Trophoblast cell (in vitro differentiated cells and primary cell): Measurements from ENCODE around the gene MAP3K2.
"Not testable (repeated sequence)": the region's sequence is repeated elsewhere in the genome, so short reads cannot be mapped to it uniquely, and the experiment has no call there.

Source experiments
- DNase-seq, 2 donors: peaks; one replicate each; pipeline ENCODE4 v3.0.0-alpha.2; 2016
- H2AFZ ChIP-seq: 2 replicates; pipeline ENCODE4 v1.6.1; 2013; ENCODE audit warnings: low read length, moderate library complexity, mild to moderate bottlenecking; ENCODE audit not compliant: insufficient read depth, poor library complexity
- H2AK5ac ChIP-seq: 2 replicates; pipeline ENCODE4 v1.6.1; 2013; ENCODE audit warnings: mild to moderate bottlenecking, low read length
- H2BK120ac ChIP-seq: 2 replicates; pipeline ENCODE4 v1.6.1; 2013; ENCODE audit warnings: low read length, mild to moderate bottlenecking, moderate library complexity; ENCODE audit not compliant: insufficient read depth, poor library complexity
- H2BK12ac ChIP-seq: 2 replicates; pipeline ENCODE4 v1.6.1; 2013; ENCODE audit warnings: mild to moderate bottlenecking, low read length, moderate library complexity
- H2BK5ac ChIP-seq: 2 replicates; pipeline ENCODE4 v1.6.1; 2013; ENCODE audit warnings: low read length, low read depth, moderate library complexity, mild to moderate bottlenecking; ENCODE audit not compliant: poor library complexity
- H3K14ac ChIP-seq: 2 replicates; pipeline ENCODE4 v1.6.1; 2013; ENCODE audit warnings: mild to moderate bottlenecking, low read length
- H3K18ac ChIP-seq: 2 replicates; pipeline ENCODE4 v1.6.1; 2013; ENCODE audit warnings: mild to moderate bottlenecking, low read length
- H3K23ac ChIP-seq: 2 replicates; pipeline ENCODE4 v1.6.1; 2013; ENCODE audit warnings: low read length
- H3K27ac ChIP-seq: 2 replicates; pipeline ENCODE4 v1.5.1; 2013; ENCODE audit warnings: low read depth, mild to moderate bottlenecking, inconsistent platforms, low read length, moderate library complexity
- H3K27me3 ChIP-seq: 2 replicates; pipeline ENCODE4 v1.6.1; 2013; ENCODE audit warnings: inconsistent platforms, mild to moderate bottlenecking, low read length, moderate library complexity; ENCODE audit not compliant: insufficient read depth
- H3K36me3 ChIP-seq, 2 experiments: 1 replicate in 1 of 2; 2 replicates in 1 of 2; pipeline ENCODE4 v1.6.1; 2013; ENCODE audit warnings: low read length in 2 of 2, mild to moderate bottlenecking in 2 of 2, moderate library complexity in 1 of 2; ENCODE audit not compliant: insufficient read depth in 2 of 2, control insufficient read depth in 1 of 2
- H3K4ac ChIP-seq: 2 replicates; pipeline ENCODE4 v1.6.1; 2013; ENCODE audit warnings: low read depth, mild to moderate bottlenecking, low read length, moderate library complexity
- H3K4me1 ChIP-seq, 2 experiments: 1 replicate in 1 of 2; 2 replicates in 1 of 2; pipeline ENCODE4 v1.6.1; 2013; ENCODE audit warnings: low read length in 2 of 2, mild to moderate bottlenecking in 2 of 2, moderate library complexity in 1 of 2; ENCODE audit not compliant: insufficient read depth in 2 of 2, control insufficient read depth in 1 of 2
- H3K4me2 ChIP-seq: 2 replicates; pipeline ENCODE4 v1.6.1; 2013; ENCODE audit warnings: inconsistent platforms, mild to moderate bottlenecking, low read length, moderate library complexity
- H3K4me3 ChIP-seq: 2 replicates; pipeline ENCODE4 v1.5.1; 2013; ENCODE audit warnings: mild to moderate bottlenecking, low read depth, low read length, inconsistent platforms
- H3K79me1 ChIP-seq: one replicate; pipeline ENCODE4 v1.6.1; 2013; ENCODE audit warnings: low read length
- H3K79me2 ChIP-seq: 2 replicates; pipeline ENCODE4 v1.6.1; 2013; ENCODE audit warnings: low read length, mild to moderate bottlenecking; ENCODE audit not compliant: control insufficient read depth, insufficient read depth, poor library complexity
- H3K9ac ChIP-seq: 2 replicates; pipeline ENCODE4 v1.6.1; 2013; ENCODE audit warnings: mild to moderate bottlenecking, low read length
- H3K9me3 ChIP-seq: 2 replicates; pipeline ENCODE4 v1.6.1; 2013; ENCODE audit warnings: low read depth, mild to moderate bottlenecking, control low read depth, inconsistent platforms, low read length; ENCODE audit not compliant: insufficient read depth
- H4K12ac ChIP-seq: 2 replicates; pipeline ENCODE4 v1.6.1; 2013; ENCODE audit warnings: low read depth, mild to moderate bottlenecking, low read length, moderate library complexity
- H4K8ac ChIP-seq: 2 replicates; pipeline ENCODE4 v1.6.1; 2013; ENCODE audit warnings: low read depth, mild to moderate bottlenecking, low read length, moderate library complexity
- H4K91ac ChIP-seq: one replicate; pipeline ENCODE4 v1.6.1; 2013; ENCODE audit warnings: low read depth, mild to moderate bottlenecking, low read length, moderate library complexity
- WGBS: extraction: QIAGEN DNeasy Blood & Tissue Kit; methylation state at CpG from one replicate; pipeline ENCODE4 v1.1.7; 2013; ENCODE audit warnings: missing lambda C conversion rate; ENCODE audit not compliant: insufficient read length, insufficient coverage; ENCODE audit errors: extremely low coverage; 5-methylcytosine and 5-hydroxymethylcytosine counted together

The MAP3K2 gene

DNA sequence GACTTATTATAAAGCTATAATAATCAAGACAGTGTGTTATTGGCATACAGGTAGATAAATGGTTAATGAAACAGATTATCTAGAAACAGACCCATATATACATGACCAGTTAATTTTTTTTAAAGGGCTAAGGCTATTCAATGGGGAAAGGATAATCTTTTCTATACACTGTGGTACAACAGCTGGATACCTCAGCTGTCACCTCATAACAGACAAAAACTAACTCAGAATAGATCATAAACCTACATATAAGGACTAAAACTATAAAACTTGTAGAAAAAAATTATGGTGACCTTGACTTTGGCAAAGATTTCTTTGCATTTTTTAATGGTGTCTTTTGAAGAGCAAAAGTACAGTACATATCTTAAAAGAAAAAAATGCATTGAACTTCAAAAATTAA is 30.2 kb downstream of the MAP3K2 start:
- no peak overlapping the region for H2BK12ac ChIP-seq
- no peak for DNase-seq
- no peaks in the 10 kb centered on the region for H3K79me2 ChIP-seq
- H3K79me1 ChIP-seq: no peaks in the 10 kb centered on the region
- H3K4me3 ChIP-seq: no peak overlapping the region
- no peaks in the 10 kb centered on the region for H3K4me1 ChIP-seq
- H3K4ac ChIP-seq: no peak overlapping the region
- no peak overlapping the region for H2AFZ ChIP-seq
- H3K23ac ChIP-seq: no peak overlapping the region
- H3K4me2 ChIP-seq: no peak overlapping the region
- H4K12ac ChIP-seq: no peak overlapping the region
- no peaks in the 10 kb centered on the region for H3K36me3 ChIP-seq
- no peak overlapping the region for H3K9ac ChIP-seq
- no peak overlapping the region for H4K8ac ChIP-seq
- no peak overlapping the region for H2AK5ac ChIP-seq
- H4K91ac ChIP-seq: no peak overlapping the region
- H3K27me3 ChIP-seq: no peaks in the 10 kb centered on the region
- no peak overlapping the region for H3K14ac ChIP-seq
- H3K18ac ChIP-seq: no peak overlapping the region
- no peak overlapping the region for H3K27ac ChIP-seq
- no peaks in the 10 kb centered on the region for H3K9me3 ChIP-seq
- no peak overlapping the region for H2BK5ac ChIP-seq
- H2BK120ac ChIP-seq: no peak overlapping the region

DNA sequence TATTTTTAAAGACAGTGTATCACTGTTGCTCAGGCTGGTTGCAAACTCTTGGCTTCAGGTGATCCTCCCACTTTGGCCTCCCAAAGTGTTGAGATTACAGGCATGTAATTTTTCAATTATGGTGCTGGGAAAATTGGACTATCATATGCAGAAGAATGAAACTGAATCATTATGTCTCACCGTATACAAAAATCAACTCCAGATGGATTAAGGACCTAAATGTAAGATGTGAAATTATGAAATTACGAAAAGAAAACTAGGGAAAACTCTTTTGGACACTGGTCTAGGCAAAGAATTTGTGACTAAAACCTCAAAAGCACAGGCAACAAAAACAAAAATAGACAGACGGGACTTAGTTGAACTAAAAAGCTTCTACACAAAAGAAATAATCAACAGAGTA is 31.2 kb downstream of the MAP3K2 start:
- no peaks in the 10 kb centered on the region for H3K9me3 ChIP-seq
- H3K79me2 ChIP-seq: peaks cover 2% of the 10 kb centered on the region
- no peak overlapping the region for H2AFZ ChIP-seq
- H2BK12ac ChIP-seq: no peak overlapping the region
- H4K8ac ChIP-seq: no peak overlapping the region
- no peak overlapping the region for H2BK120ac ChIP-seq
- WGBS: no CpG with 5 or more reads among the region's 3 CpGs
- no peak overlapping the region for H2BK5ac ChIP-seq
- H3K4ac ChIP-seq: no peak overlapping the region
- H3K79me1 ChIP-seq: no peaks in the 10 kb centered on the region
- no peak for DNase-seq
- no peak overlapping the region for H3K4me2 ChIP-seq
- H3K14ac ChIP-seq: no peak overlapping the region
- no peaks in the 10 kb centered on the region for H3K4me1 ChIP-seq
- no peak overlapping the region for H3K23ac ChIP-seq
- H3K36me3 ChIP-seq: no peaks in the 10 kb centered on the region
- H4K12ac ChIP-seq: no peak overlapping the region
- no peak overlapping the region for H4K91ac ChIP-seq
- H2AK5ac ChIP-seq: no peak overlapping the region
- H3K18ac ChIP-seq: no peak overlapping the region
- H3K27me3 ChIP-seq: no peaks in the 10 kb centered on the region
- H3K4me3 ChIP-seq: no peak overlapping the region
- H3K9ac ChIP-seq: no peak overlapping the region
- H3K27ac ChIP-seq: no peak overlapping the region

GRCh38 chr2:127355407-127356008 is 32.3 kb downstream of the MAP3K2 start:
- Histone ChIP-seq H3K79me1 (no peaks in the 10 kb centered on the region), H3K4me3 (no peak overlapping the region), H3K79me2 (peaks cover 2% of the 10 kb centered on the region), H2BK120ac (no peak overlapping the region), H4K8ac (no peak overlapping the region), H3K4ac (no peak overlapping the region), H3K36me3 (no peaks in the 10 kb centered on the region), H3K18ac (no peak overlapping the region), H3K14ac (no peak overlapping the region), H2BK12ac (no peak overlapping the region), H3K9me3 (no peaks in the 10 kb centered on the region), H2AFZ (no peak overlapping the region), H2BK5ac (no peak overlapping the region), H3K23ac (no peak overlapping the region), H3K27me3 (no peaks in the 10 kb centered on the region), H2AK5ac (no peak overlapping the region), H4K91ac (no peak overlapping the region), H4K12ac (no peak overlapping the region), H3K9ac (no peak overlapping the region), H3K4me1 (no peaks in the 10 kb centered on the region), H3K4me2 (no peak overlapping the region), H3K27ac (no peak overlapping the region)
- DNase-seq: peak in 1 of 2 donors; percentile 26
- WGBS: no CpG with 5 or more reads among the region's 4 CpGs

- not testable (repeated sequence) for H3K79me1 ChIP-seq, H4K12ac ChIP-seq, H4K91ac ChIP-seq, DNase-seq, H2AFZ ChIP-seq, H3K18ac ChIP-seq, H2BK5ac ChIP-seq, H3K4me3 ChIP-seq, H3K27ac ChIP-seq, H2BK120ac ChIP-seq, H2AK5ac ChIP-seq, H3K23ac ChIP-seq, H3K4me2 ChIP-seq, H2BK12ac ChIP-seq, H3K9me3 ChIP-seq, H3K4ac ChIP-seq, H3K79me2 ChIP-seq, H3K9ac ChIP-seq, H3K36me3 ChIP-seq, H3K27me3 ChIP-seq, H3K4me1 ChIP-seq, H4K8ac ChIP-seq, H3K14ac ChIP-seq
- no CpG with 5 or more reads among the region's 6 CpGs for WGBS
Measured at GRCh38 chr2:127353873-127354676, 33.7 kb downstream of the MAP3K2 start.
